IMR-90 (cell line): ENCODE results near the gene PACC1.

Experiments
- CEBPB ChIP-seq: IDR thresholded peaks from 2 replicates; pipeline ENCODE4 v1.6.1; 2012; ENCODE audit warnings: low read depth, low read length, improper control_type of control experiment
- MAZ ChIP-seq: IDR thresholded peaks from 2 replicates; pipeline ENCODE4 v1.6.1; 2012; ENCODE audit warnings: low read depth, mild to moderate bottlenecking, low read length, improper control_type of control experiment, moderate library complexity, borderline replicate concordance
- NFE2L2 ChIP-seq: fragments of 150-350 bp; IDR thresholded peaks from 2 replicates; pipeline ENCODE4 v1.6.1; 2016; ENCODE audit warnings: low read depth, mild to moderate bottlenecking, low read length
- POLR2A ChIP-seq: IDR thresholded peaks from 2 replicates; pipeline ENCODE4 v1.6.1; 2012; ENCODE audit warnings: mild to moderate bottlenecking, low read depth, low read length
- TF ChIP-seq, protein P1 (sequence below): conservative IDR thresholded peaks from 2 replicates; pipeline ENCODE4 v1.5.1; 2012; ENCODE audit warnings: mild to moderate bottlenecking, low read depth, low read length, improper control_type of control experiment
- TF ChIP-seq, protein P2 (sequence below): fragments of 150-350 bp; IDR thresholded peaks from 2 replicates; pipeline ENCODE4 v1.6.1; 2017; ENCODE audit warnings: mild to moderate bottlenecking, antibody characterized with exemption, low read length, low read depth

DNA sequence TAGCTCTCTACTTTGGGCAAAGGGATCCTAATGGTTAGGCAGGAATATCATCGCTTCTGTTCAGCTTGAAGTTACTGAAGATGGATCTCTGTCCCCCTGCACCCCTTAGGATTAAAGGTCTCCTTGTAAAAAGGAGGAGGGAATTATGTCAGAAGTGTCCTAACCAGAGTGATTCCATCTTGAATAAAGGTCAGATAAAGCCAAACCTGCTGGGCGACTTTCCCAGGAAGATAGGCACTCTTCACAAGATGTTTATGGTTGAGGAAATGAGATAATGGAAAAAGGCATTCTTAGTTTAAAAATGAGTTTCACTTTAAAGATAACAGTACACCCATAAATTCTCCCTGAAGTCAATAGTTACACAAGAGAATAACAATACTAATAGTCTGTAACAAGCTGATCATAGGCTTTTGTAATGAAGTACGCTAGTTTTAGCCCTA lies 16.3 kb upstream of the PACC1 start:
- TF ChIP-seq POLR2A (no peak), NFE2L2 (no peak), MAZ (no peak), CEBPB (no peak)
- TF ChIP-seq, protein P1, sequence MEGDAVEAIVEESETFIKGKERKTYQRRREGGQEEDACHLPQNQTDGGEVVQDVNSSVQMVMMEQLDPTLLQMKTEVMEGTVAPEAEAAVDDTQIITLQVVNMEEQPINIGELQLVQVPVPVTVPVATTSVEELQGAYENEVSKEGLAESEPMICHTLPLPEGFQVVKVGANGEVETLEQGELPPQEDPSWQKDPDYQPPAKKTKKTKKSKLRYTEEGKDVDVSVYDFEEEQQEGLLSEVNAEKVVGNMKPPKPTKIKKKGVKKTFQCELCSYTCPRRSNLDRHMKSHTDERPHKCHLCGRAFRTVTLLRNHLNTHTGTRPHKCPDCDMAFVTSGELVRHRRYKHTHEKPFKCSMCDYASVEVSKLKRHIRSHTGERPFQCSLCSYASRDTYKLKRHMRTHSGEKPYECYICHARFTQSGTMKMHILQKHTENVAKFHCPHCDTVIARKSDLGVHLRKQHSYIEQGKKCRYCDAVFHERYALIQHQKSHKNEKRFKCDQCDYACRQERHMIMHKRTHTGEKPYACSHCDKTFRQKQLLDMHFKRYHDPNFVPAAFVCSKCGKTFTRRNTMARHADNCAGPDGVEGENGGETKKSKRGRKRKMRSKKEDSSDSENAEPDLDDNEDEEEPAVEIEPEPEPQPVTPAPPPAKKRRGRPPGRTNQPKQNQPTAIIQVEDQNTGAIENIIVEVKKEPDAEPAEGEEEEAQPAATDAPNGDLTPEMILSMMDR: no peak
- TF ChIP-seq, protein P2, sequence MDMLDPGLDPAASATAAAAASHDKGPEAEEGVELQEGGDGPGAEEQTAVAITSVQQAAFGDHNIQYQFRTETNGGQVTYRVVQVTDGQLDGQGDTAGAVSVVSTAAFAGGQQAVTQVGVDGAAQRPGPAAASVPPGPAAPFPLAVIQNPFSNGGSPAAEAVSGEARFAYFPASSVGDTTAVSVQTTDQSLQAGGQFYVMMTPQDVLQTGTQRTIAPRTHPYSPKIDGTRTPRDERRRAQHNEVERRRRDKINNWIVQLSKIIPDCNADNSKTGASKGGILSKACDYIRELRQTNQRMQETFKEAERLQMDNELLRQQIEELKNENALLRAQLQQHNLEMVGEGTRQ: no peak
